GM21447 (cell line): ENCODE results near the gene PI4KA.

ENCODE experiments used
- ATAC-seq: cut with Tn5 transposase; IDR thresholded peaks from one replicate; pipeline ENCODE4 v1.9.1; 2021; ENCODE audit not compliant: unreplicated experiment

The PI4KA gene

GRCh38 chr22:20881869-20882815, 23.5 kb upstream of the PI4KA start:
- ATAC-seq: no peak

GRCh38 chr22:20881231-20881630, 22.6 kb upstream of the PI4KA start:
- no peak for ATAC-seq

GRCh38 chr22:20877715-20878114, 19.1 kb upstream of the PI4KA start:
- ATAC-seq: no peak

GRCh38 chr22:20875296-20875695, 16.7 kb upstream of the PI4KA start:
- ATAC-seq: no peak

- ATAC-seq: no peak
Measured at GRCh38 chr22:20873214-20873613, 14.6 kb upstream of the PI4KA start.

- ATAC-seq: no peak
Measured at GRCh38 chr22:20869234-20869633, 10.6 kb upstream of the PI4KA start.

- ATAC-seq: no peak
Measured at GRCh38 chr22:20868025-20868962, 9.7 kb upstream of the PI4KA start.

- ATAC-seq: no peak
Measured at GRCh38 chr22:20867179-20868024, 8.8 kb upstream of the PI4KA start.

- ATAC-seq: no peak
Measured at GRCh38 chr22:20866736-20867135, 8.1 kb upstream of the PI4KA start.

GRCh38 chr22:20865875-20866445, 7.3 kb upstream of the PI4KA start:
- no peak for ATAC-seq

GRCh38 chr22:20865331-20865730, 6.7 kb upstream of the PI4KA start:
- no peak for ATAC-seq

- no peak for ATAC-seq
Measured at GRCh38 chr22:20864186-20864908, 5.7 kb upstream of the PI4KA start.

- ATAC-seq: no peak
Measured at GRCh38 chr22:20863366-20863765, 4.8 kb upstream of the PI4KA start.

GRCh38 chr22:20862540-20862939, 3.9 kb upstream of the PI4KA start:
- no peak for ATAC-seq

GRCh38 chr22:20859615-20860014, 1.0 kb upstream of the PI4KA start:
- no peak for ATAC-seq

- ATAC-seq: peak; percentile 46
Measured at GRCh38 chr22:20857838-20858614, 585 bp downstream of the PI4KA start.

- ATAC-seq: no peak
Measured at GRCh38 chr22:20857247-20857643, 1.4 kb downstream of the PI4KA start.

- no peak for ATAC-seq
Measured at GRCh38 chr22:20853236-20853660, 5.4 kb downstream of the PI4KA start.

GRCh38 chr22:20852503-20852902, 6.1 kb downstream of the PI4KA start:
- no peak for ATAC-seq
